GM12801 (cell line): ENCODE measurements around the gene MAPKAPK5.

ENCODE experiments used
- TF ChIP-seq, protein P1 (sequence below): IDR thresholded peaks from one replicate; pipeline ENCODE4 v1.5.1; 2011; ENCODE audit warnings: control low read depth; ENCODE audit not compliant: insufficient read length; ENCODE audit errors: extremely low read depth

The MAPKAPK5 gene, protein sequence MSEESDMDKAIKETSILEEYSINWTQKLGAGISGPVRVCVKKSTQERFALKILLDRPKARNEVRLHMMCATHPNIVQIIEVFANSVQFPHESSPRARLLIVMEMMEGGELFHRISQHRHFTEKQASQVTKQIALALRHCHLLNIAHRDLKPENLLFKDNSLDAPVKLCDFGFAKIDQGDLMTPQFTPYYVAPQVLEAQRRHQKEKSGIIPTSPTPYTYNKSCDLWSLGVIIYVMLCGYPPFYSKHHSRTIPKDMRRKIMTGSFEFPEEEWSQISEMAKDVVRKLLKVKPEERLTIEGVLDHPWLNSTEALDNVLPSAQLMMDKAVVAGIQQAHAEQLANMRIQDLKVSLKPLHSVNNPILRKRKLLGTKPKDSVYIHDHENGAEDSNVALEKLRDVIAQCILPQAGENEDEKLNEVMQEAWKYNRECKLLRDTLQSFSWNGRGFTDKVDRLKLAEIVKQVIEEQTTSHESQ

DNA sequence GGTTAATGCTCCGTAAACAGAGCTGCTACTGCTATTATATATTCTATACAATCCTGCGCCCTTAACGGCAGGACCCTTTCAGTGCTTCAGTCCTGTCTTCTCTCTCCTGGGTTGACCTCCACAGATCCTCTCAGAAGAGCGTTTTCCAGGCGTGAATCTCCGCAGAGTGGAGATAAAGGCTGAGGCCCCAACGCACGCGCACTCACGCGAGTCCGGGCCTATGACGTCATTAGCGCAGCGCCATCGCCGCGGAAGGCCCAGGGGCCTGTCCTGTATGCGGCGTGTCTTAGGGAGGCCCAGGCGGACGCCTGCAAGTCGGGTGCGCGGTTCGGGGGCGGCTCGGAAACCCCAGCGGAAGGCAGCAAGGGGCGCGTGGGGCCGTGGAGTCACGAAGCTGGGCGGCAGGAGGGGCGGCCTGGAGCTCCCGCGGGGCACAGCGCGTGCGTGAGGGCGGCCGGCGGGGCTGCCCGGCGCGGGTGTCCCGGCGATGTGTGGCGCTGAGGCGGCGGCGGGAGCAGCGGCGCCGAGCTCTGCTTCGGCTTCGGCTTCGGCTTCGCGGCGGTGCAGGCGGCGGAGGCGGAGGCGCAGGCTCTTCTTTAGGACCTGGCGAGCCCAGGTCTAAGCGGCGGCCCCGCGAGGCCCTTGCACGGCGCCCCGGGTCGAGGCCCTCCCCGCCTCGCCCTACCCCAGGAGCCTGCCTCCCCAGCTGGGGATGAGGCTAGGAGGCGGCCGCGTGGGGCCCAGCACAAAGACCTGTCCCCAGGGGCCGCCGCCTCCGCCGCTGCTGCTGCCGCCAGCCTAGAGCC lies at the start of gene MAPKAPK5:
MAPKAPK5 (plus strand) TSS at position 479 of the 806 bp plus-strand sequence. CDS start 506 bp downstream, outside the sequence.
- TF ChIP-seq, protein P1, sequence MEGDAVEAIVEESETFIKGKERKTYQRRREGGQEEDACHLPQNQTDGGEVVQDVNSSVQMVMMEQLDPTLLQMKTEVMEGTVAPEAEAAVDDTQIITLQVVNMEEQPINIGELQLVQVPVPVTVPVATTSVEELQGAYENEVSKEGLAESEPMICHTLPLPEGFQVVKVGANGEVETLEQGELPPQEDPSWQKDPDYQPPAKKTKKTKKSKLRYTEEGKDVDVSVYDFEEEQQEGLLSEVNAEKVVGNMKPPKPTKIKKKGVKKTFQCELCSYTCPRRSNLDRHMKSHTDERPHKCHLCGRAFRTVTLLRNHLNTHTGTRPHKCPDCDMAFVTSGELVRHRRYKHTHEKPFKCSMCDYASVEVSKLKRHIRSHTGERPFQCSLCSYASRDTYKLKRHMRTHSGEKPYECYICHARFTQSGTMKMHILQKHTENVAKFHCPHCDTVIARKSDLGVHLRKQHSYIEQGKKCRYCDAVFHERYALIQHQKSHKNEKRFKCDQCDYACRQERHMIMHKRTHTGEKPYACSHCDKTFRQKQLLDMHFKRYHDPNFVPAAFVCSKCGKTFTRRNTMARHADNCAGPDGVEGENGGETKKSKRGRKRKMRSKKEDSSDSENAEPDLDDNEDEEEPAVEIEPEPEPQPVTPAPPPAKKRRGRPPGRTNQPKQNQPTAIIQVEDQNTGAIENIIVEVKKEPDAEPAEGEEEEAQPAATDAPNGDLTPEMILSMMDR, result no peak

DNA sequence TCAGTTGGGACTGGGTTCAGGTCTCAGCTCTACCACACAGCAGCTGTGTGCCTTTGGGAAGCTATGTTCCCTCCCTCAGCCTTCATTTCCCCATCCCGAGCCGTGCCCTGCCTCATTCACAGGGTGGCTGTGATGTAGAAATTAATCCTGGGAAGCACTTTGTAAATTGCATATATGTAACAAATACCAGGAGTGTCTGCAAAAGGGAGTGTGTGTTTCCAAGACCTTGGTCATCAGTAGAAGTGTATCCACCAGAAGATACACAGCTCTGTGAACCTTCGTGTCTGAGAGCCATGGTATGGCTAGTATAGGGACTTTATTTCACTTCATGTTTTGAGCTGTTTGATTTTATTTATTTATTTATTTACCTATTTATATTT lies 49.2 kb upstream of the MAPKAPK5 start:
- TF ChIP-seq, protein P1, result no peak

DNA sequence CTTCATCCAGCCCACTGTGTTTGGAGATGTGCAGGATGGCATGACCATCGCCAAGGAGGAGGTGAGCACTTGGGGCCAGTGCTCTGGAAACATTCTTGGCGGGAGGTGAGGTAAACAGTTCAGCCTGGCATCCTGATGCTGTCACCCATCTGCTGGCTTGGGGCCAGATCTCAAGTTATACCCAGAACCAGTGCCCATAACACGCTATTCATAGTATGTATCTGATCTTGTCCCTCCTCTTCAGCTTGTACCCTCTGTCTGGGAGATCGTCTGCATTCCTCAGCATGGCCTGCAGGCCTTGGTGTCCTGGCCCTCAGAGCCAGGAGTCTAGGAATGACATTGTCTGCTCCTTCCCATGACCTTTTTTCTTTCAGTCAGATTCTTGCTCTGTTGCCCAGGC lies 43.8 kb upstream of the MAPKAPK5 start:
- TF ChIP-seq, protein P1, result no peak

DNA sequence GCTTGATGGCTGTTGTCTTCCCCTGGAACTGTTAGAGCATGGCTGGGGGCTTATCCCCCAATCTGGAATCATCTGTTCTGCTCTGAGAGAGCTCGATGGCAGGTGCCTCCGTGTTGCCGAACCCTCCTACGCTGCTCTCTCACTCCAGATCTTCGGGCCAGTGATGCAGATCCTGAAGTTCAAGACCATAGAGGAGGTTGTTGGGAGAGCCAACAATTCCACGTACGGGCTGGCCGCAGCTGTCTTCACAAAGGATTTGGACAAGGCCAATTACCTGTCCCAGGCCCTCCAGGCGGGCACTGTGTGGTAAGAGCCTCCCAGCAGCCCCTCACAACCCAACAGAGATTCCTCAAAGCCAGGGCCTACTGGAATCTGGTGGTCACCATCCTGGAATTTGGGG lies 42.3 kb upstream of the MAPKAPK5 start:
- TF ChIP-seq, protein P1, result no peak

DNA sequence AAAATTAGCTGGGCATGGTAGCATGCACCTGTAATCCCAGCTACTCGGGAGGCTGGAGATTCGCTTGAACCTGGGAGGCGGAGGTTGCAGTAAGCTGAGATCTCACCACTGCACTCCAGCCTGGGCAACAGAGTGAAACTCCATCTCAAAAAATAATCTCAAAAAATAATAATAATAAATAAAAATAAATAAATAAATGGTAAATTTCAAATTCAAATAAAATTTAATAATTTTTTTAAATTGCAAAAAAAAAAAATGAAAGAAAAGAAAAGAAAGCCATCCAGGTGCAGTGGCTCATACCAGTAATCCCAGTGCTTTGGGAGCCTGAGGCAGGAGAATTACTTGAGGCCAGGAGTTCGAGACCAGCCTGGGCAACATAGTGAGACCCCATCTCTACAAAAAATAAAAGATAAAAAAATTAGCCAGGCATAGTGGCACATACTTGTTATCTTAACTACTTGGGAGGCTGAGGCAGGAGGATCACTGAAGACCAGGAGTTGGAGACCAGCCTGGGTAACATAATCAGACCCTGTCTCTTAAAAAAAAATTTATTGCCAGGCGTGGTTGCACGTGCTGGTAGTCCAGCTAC lies 38.9 kb upstream of the MAPKAPK5 start:
- TF ChIP-seq, protein P1, result no peak

DNA sequence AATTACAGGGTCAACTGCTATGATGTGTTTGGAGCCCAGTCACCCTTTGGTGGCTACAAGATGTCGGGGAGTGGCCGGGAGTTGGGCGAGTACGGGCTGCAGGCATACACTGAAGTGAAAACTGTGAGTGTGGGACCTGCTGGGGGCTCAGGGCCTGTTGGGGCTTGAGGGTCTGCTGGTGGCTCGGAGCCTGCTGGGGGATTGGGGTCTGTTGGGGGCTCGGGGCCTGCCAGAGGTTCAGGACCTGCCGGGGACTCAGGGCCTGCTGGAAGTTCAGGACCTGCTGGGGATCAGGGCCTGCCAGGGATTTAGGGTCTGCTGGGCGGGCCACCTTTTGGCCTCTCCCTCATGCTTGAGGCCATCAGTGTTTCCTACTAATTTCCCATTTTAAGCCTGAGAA lies 38.2 kb upstream of the MAPKAPK5 start:
- TF ChIP-seq, protein P1, result no peak

DNA sequence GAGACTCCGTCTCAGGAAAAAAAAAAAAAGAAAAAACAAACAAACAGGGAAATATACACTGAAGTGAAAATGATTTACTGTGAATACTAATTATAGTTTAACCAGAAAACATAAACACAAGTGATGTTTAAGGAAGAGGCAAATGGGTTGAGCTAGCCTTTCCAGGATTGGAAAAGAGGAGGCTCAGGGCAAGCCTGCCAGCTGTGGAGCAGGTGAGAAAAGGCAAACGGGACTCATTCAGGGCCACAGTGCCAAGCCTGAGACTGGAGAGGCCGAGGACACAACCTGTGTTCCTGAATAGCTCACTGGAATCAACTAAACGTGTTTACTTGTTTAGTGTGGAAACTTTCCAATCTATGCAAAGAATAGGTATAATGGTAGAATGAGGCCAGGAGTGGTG lies 35.7 kb upstream of the MAPKAPK5 start:
- TF ChIP-seq, protein P1, result no peak
